ENCODE measurements around the gene SPINT3.
"Not testable (repeated sequence)": the region's sequence is repeated elsewhere in the genome, so short reads cannot be mapped to it uniquely, and the experiment has no call there.

The SPINT3 gene

GRCh38 chr20:45501600-45501999 is 13.8 kb downstream of the SPINT3 start:
- DNase-seq = no peak

- no peak for DNase-seq
These were observed 15.4 kb downstream of the SPINT3 start for GRCh38 chr20:45500022-45500421.

- no peak for DNase-seq
These were observed 17.4 kb downstream of the SPINT3 start for GRCh38 chr20:45497971-45498494.

- DNase-seq = no peak
These were observed 19.3 kb downstream of the SPINT3 start for GRCh38 chr20:45496166-45496565.

GRCh38 chr20:45495501-45495941 is 19.9 kb downstream of the SPINT3 start:
- no peak for DNase-seq

- DNase-seq = no peak
These were observed 26.3 kb downstream of the SPINT3 start for GRCh38 chr20:45489083-45489531.

GRCh38 chr20:45487231-45487635 is 28.2 kb downstream of the SPINT3 start:
- no peak for DNase-seq

GRCh38 chr20:45485388-45485787 is 30.0 kb downstream of the SPINT3 start:
- DNase-seq = no peak

GRCh38 chr20:45484676-45485075 is 30.7 kb downstream of the SPINT3 start:
- no peak for DNase-seq

GRCh38 chr20:45479822-45480221 is 35.6 kb downstream of the SPINT3 start:
- no peak for DNase-seq

GRCh38 chr20:45477530-45478148 is 37.8 kb downstream of the SPINT3 start:
- DNase-seq = not testable (repeated sequence)

GRCh38 chr20:45472286-45472685 is 43.1 kb downstream of the SPINT3 start:
- not testable (repeated sequence) for DNase-seq

- no peak for DNase-seq
These were observed 44.5 kb downstream of the SPINT3 start for GRCh38 chr20:45470937-45471336.

- DNase-seq = no peak
These were observed 45.0 kb downstream of the SPINT3 start for GRCh38 chr20:45470262-45470931.

GRCh38 chr20:45469336-45470261 is 45.8 kb downstream of the SPINT3 start, which contains the start of gene WFDC2:
TSS of gene WFDC2 (plus strand) at chr20:45469753. CDS start at chr20:45469782, 29 bp downstream.
- no peak for DNase-seq

- DNase-seq = no peak
These were observed 47.6 kb downstream of the SPINT3 start for GRCh38 chr20:45467861-45468260.

- no peak for DNase-seq
These were observed 48.2 kb downstream of the SPINT3 start for GRCh38 chr20:45467172-45467571.

GRCh38 chr20:45465491-45466266 is 49.7 kb downstream of the SPINT3 start:
- DNase-seq = no peak

- DNase-seq = no peak
These were observed 51.7 kb downstream of the SPINT3 start for GRCh38 chr20:45463709-45464108.

- no peak for DNase-seq
These were observed 52.5 kb downstream of the SPINT3 start for GRCh38 chr20:45462711-45463509.
